Stimulated activated naive CD8-positive, alpha-beta T cell treated with anti-CD3 and anti-CD28 coated beads, Interleukin-15, amount 100 ng/mL, for 72 hours (primary cell): ENCODE measurements around the gene CSRNP2.
A peak's percentile ranks its signal among the peaks of the same experiment; 100 is the strongest.

Source experiments
- ATAC-seq: fragments of 150-1000 bp; cut with Tn5 transposase; 2 replicates; pipeline ENCODE4 v1.10.0; 2021; ENCODE audit warnings: mild to moderate bottlenecking, moderate library complexity
- DNase-seq, 2 donors: peaks; one replicate each; pipeline ENCODE4 v3.0.0; 2021 to 2022
- H3K27ac Mint-ChIP-seq, 2 donors: one replicate each; pipeline ENCODE4 v1.8.0; 2022; ENCODE audit warnings: mild to moderate bottlenecking in 2 of 2, mixed read lengths in 2 of 2, moderate library complexity in 2 of 2
- H3K27me3 Mint-ChIP-seq: one replicate; pipeline ENCODE4 v1.8.0; 2022; ENCODE audit warnings: mixed read lengths
- H3K4me1 Mint-ChIP-seq: one replicate; pipeline ENCODE4 v1.8.0; 2022; ENCODE audit warnings: mild to moderate bottlenecking, mixed read lengths
- H3K4me3 Mint-ChIP-seq, 2 donors: one replicate each; pipeline ENCODE4 v1.8.0; 2022; ENCODE audit warnings: mild to moderate bottlenecking in 2 of 2, mixed read lengths in 2 of 2, moderate library complexity in 1 of 2
- H3K9me3 Mint-ChIP-seq, 2 donors: one replicate each; pipeline ENCODE4 v1.8.0; 2022; ENCODE audit warnings: mixed read lengths in 2 of 2

The CSRNP2 gene

DNA sequence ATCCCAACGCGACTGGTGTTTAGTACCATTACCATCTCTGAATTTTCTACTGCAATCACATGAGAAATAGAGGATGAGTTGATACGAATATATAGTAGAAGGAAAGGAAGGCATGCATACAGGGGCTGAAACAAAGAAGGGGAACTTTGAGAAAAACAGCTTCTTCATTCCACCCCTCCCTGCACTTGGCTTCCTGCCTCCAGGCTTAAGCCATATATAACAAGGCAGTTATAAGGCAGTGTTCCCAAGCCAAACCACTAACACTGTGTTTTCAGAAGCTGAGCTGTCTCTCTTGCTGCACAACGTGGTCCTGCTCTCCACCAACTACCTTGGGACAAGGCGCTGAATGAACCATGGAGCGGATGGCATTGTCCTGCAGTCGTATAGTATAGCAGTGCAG is 24.3 kb downstream of the CSRNP2 start:
- H3K27ac Mint-ChIP-seq, result no peak overlapping the region
- no peaks in the 10 kb centered on the region for H3K9me3 Mint-ChIP-seq
- no peak overlapping the region for H3K4me3 Mint-ChIP-seq
- H3K4me1 Mint-ChIP-seq, result peaks cover 5% of the 10 kb centered on the region
- no peaks in the 10 kb centered on the region for H3K27me3 Mint-ChIP-seq
- ATAC-seq (no peak), DNase-seq (no peak)

DNA sequence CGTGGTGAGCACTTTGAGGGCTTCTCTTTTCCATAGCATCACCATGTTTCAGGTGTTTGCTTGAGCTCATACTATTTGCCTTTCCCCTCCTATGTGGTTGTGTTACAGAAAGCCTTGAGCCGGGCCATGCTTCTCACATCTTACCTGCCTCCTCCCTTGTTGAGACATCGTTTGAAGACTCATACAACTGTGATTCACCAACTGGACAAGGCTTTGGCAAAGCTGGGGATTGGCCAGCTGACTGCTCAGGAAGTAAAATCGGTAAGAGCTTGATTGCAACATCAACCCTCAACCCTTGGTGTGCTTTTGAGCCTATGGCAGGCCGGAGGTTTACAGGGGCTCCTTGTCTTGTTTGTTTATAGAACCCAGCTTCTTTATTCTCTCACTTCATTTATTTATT is 27.2 kb downstream of the CSRNP2 start:
- Mint-ChIP-seq H3K27ac (no peak overlapping the region), H3K4me3 (no peak overlapping the region), H3K9me3 (no peaks in the 10 kb centered on the region), H3K4me1 (peaks cover 19% of the 10 kb centered on the region), H3K27me3 (no peaks in the 10 kb centered on the region)
- ATAC-seq, result no peak
- DNase-seq, result no peak

DNA sequence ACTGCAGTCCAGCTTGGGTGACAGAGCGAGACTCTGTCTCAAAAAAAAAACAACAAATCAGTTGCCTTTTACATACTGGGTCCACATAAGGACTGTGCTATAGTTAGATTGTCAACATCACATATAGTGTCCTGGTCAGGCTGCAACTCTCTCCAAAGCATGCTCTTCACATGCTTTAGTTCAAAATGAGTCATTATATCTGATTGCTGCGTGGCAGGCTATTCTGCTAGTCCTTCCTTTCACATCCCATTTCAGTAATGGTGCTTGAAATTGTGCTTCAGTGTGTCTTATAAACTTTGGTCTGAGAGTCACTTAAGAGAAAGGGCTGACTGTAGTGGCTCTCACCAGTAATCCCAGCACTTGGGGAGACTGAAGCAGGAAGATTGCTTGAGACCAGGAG is 28.3 kb downstream of the CSRNP2 start:
- DNase-seq, result no peak
- H3K27me3 Mint-ChIP-seq, result no peaks in the 10 kb centered on the region
- ATAC-seq, result no peak
- H3K27ac Mint-ChIP-seq, result no peak overlapping the region
- H3K9me3 Mint-ChIP-seq, result no peaks in the 10 kb centered on the region
- H3K4me1 Mint-ChIP-seq, result peaks cover 16% of the 10 kb centered on the region
- H3K4me3 Mint-ChIP-seq, result no peak overlapping the region

DNA sequence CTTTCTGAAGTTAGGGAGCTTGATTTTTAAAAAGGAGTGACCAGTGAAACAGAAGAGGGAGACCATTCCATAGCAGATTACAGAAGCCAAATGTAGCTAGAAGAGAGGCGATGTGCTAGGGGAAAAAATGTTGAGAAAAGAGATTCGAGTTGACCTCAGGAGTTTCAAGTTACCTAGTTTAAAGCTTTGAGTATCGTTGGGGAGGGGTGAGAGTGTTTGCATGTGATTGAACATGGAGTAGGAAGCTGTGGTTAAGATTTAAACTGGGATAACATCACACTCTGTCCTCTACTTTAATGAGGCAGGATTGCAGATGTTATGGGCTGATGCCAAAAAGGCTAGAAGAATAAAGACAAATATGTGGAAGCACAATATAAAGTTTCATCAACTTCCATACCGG is 31.6 kb downstream of the CSRNP2 start:
- no peaks in the 10 kb centered on the region for H3K27me3 Mint-ChIP-seq
- peaks cover 32% of the 10 kb centered on the region for H3K4me1 Mint-ChIP-seq
- no peak for DNase-seq
- ATAC-seq, result no peak
- no peaks in the 10 kb centered on the region for H3K9me3 Mint-ChIP-seq
- peak overlapping the region in 1 of 2 donors; percentile 9 for H3K27ac Mint-ChIP-seq
- H3K4me3 Mint-ChIP-seq, result no peak overlapping the region

DNA sequence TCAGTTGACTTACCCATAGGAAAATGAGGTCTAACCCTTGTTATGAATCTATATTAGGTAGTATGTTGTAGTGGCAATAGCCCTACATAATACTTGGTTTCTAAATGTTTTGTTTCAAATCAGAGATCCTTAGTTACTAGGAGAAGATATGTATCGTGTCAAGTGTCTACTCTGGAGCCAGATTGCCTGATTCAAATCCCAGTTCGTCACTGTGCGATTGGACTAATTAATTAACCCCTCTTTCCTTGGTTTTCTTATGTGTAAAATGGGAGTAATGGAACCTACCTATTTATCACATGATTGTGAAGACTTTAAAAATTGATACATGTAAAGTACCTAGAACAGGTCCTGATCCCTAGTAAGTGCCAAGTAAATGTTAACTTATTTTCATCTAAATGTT is 33.9 kb downstream of the CSRNP2 start:
- H3K9me3 Mint-ChIP-seq, result no peaks in the 10 kb centered on the region
- ATAC-seq (no peak), DNase-seq (no peak)
- peak overlapping the region in 1 of 2 donors; percentile 40 for H3K27ac Mint-ChIP-seq
- peaks cover 33% of the 10 kb centered on the region for H3K4me1 Mint-ChIP-seq
- peak overlapping the region; percentile 98 to 99 for H3K4me3 Mint-ChIP-seq
- H3K27me3 Mint-ChIP-seq, result no peaks in the 10 kb centered on the region

DNA sequence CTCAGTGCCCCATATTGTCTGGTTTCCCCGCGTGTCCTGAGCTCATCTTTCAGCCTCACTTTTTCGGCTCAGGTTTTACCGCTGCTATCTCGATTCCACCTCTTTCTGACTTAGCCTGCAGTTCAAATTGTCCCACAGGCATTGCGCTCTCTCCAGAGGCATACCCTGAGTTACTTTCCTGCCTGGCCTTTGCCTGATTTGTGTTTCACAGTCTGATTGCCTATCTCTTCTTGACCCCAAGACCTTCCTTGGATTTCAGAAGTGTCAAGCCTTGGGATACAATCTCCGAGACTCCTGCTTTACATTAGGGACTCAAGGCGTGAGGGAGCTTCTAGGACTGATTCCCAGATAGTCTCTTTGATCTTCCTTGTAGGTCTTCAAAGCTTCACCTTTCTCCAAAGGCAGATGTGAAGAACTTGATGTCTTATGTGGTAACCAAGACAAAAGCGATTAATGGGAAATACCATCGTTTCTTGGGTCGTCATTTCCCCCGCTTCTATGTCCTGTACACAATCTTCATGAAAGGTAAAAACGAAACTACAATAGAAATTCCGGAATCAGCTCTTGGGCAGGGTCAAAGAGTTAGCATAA is 34.6 kb downstream of the CSRNP2 start:
- Mint-ChIP-seq H3K9me3 (no peaks in the 10 kb centered on the region), H3K4me3 (peak overlapping the region; percentile 98 to 99), H3K27me3 (no peaks in the 10 kb centered on the region), H3K27ac (peak overlapping the region; percentile 98), H3K4me1 (peaks cover 33% of the 10 kb centered on the region)
- no peak for ATAC-seq
- no peak for DNase-seq

DNA sequence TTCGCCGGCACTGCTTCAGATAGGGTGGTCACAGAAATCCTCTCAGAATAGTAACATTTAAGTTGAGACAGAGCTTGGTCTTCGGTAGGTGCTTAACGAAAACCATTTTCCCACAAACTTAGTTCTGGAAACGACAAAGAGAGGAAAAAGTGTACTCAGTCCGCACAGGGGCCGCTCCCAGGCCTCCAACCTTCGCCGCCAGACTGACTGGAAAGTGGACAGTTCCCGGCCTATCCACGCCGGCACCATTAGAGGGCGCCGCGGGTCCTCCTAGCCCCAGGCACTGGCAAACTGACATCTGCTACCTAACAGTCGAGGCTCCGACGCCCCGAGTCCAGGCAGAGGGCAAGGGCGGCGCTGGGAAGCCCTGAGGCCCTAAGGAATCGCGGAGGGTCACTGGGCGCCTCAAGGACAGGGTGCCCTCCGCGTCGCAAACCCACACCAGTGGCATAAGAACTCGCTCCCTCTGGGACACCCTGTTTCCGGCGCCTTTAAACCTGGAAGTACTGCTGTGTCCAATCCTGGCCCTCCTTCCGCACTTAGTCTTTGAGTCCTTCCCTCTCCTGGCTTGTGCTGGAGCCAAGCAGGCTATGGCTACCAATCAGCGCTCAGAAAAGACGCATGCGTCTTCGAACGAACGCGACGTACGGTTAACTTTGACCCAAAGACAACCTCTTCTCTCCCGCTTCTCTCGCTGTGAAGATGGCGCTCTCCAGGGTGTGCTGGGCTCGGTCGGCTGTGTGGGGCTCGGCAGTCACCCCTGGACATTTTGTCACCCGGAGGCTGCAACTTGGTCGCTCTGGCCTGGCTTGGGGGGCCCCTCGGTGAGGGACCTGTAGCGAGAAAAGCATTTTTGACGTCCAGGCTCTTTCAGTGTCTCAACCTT is 35.5 kb downstream of the CSRNP2 start, which contains the start of gene LETMD1:
Gene LETMD1, plus strand, starts transcription at position 673 of the 886 bp plus-strand sequence. Its CDS starts 30 bp downstream, at position 703.
- Mint-ChIP-seq H3K27ac (peak within 1 kb of the TSS; percentile 98), H3K4me3 (peak within 1 kb of the TSS; percentile 98 to 99), H3K9me3 (no peaks in the 10 kb centered on the region), H3K4me1 (peaks cover 33% of the 10 kb centered on the region), H3K27me3 (no peaks in the 10 kb centered on the region)
- ATAC-seq (peak; percentile 98), DNase-seq (peak; percentile 92 to 93)

DNA sequence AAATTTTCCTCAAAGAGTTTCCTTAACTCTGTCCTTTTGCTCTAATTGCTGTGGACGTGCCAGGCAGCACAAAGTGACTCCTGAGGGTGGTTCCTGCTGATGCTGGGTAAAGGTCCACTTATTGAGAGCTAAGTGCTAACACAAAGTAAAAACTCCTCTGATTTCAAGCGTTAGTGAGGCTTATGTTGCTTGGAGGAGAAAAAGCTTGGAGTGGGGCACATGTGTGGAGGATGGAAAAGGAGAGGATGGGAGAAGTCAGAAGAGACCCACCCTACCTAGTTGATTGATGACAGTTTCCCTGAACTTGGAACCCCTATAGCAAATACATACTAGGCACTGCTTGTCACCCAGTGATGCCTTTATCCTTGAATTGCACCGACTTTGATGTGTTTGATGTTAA is 47.1 kb downstream of the CSRNP2 start:
- no peaks in the 10 kb centered on the region for H3K27me3 Mint-ChIP-seq
- no peak overlapping the region for H3K4me3 Mint-ChIP-seq
- H3K27ac Mint-ChIP-seq, result no peak overlapping the region
- H3K9me3 Mint-ChIP-seq, result no peaks in the 10 kb centered on the region
- no peak for DNase-seq
- ATAC-seq, result no peak
- H3K4me1 Mint-ChIP-seq, result no peaks in the 10 kb centered on the region

DNA sequence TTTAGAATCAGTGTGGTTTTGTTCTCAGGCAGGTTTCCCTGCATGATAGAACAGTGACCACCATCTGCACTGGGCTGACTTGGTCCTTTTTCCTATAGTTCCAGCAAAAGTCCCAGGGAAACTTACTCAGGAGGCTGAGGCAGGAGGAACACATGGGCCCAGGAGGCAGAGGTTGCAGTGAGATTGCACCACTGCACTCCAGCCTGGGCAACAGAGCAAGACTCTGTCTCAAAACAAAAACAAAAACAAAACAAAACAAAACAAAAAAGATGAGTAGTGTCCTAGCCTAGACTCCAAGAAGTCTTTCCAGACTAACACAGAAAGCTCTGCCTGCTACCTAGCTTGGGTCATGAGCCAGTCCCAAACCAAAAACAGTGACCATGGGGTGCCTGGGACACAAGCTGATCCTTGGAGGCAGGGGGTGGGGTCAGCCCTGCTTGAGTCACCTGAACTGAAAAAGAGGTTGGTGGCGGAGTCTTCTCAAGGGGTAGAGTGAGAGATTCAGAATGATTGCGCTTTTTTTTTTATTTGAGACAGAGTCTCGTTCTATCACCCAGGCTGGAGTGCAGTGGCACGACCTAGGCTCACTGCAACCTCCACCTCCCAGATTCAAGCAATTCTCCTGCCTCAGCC is 49.8 kb downstream of the CSRNP2 start:
- no peaks in the 10 kb centered on the region for H3K9me3 Mint-ChIP-seq
- DNase-seq (no peak), ATAC-seq (no peak)
- H3K27ac Mint-ChIP-seq, result no peak overlapping the region
- no peaks in the 10 kb centered on the region for H3K27me3 Mint-ChIP-seq
- H3K4me3 Mint-ChIP-seq, result no peak overlapping the region
- peaks cover 3% of the 10 kb centered on the region for H3K4me1 Mint-ChIP-seq

DNA sequence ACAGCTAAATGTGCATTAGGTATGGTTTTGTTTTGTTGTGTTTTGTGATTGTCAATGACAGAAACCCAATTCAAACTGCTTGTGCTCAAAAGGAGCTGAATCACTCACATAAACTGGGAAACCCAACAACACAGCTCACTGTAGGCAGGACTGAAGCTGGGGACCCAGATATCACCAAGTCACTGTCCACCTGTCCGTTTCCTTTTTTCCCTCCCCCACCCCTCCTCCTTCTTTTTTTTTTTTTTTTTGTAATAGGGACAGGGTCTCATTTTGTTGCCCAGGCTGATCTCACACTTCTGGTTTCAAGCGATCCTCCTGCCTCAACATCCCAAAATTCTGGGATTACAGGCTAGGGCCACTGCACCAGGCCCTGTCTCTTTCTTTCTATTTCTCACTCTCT is 50.3 kb downstream of the CSRNP2 start:
- no peak for ATAC-seq
- Mint-ChIP-seq H3K9me3 (no peaks in the 10 kb centered on the region), H3K27me3 (no peaks in the 10 kb centered on the region), H3K4me3 (no peak overlapping the region), H3K27ac (no peak overlapping the region), H3K4me1 (peaks cover 9% of the 10 kb centered on the region)
- DNase-seq, result no peak

DNA sequence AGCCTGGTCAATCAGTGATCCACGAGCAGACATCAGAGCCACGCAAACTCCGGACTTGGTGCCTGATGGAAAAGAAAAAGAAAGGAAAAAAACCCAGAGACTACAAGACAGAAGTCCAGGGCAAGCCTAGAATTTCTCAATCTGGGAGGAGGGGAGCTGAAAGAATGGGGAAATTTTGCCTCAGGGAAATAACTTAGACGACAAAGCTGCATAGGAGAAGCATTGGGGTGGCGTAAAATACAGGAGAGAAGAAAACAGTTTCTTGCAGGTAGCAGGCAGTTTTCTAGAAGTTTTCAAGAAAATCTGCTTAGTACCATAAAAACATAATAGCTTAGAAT is 54.6 kb downstream of the CSRNP2 start:
- DNase-seq, result no peak
- no peak for ATAC-seq
- no peaks in the 10 kb centered on the region for H3K9me3 Mint-ChIP-seq
- peaks cover 39% of the 10 kb centered on the region for H3K4me1 Mint-ChIP-seq
- no peak overlapping the region for H3K4me3 Mint-ChIP-seq
- no peak overlapping the region for H3K27ac Mint-ChIP-seq
- H3K27me3 Mint-ChIP-seq, result no peaks in the 10 kb centered on the region

DNA sequence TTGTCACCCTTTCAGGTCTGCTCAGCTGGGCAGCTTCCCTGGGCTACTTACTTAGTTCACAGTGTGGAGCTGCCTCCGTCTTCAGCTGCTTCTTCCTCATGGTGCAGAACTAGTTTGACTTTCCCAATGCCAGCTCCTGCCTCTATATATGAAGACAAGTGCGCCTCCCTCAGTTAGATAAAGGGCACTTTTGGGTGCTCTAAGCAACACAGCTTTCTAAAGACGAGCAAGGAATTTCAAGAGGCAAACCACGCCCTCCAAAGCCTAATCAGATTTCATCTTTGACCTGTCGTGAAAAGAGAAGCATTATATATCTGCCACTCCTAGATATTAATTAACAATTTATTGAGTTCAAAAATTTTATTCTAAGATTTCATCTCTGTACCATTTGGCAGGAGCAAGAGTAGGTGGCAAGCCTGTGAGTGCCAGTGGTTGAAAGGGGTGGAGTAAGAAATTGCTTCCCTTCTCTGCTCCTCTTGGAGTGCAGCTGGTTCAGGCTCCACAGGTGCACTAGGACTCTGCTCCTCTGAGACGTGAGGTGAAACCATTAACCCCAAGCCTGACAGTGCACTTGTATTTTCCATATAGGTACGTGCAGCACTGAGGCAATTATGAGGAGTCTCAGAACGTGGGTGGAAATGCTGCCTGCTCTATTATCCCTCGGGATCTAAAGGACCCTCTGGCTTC is 55.1 kb downstream of the CSRNP2 start:
- ATAC-seq, result no peak
- H3K9me3 Mint-ChIP-seq, result no peaks in the 10 kb centered on the region
- peak overlapping the region in 1 of 2 donors; percentile 16 for H3K4me3 Mint-ChIP-seq
- peak overlapping the region in 1 of 2 donors; percentile 33 for H3K27ac Mint-ChIP-seq
- H3K27me3 Mint-ChIP-seq, result no peaks in the 10 kb centered on the region
- DNase-seq, result peak; percentile 17 to 26
- peaks cover 45% of the 10 kb centered on the region for H3K4me1 Mint-ChIP-seq

DNA sequence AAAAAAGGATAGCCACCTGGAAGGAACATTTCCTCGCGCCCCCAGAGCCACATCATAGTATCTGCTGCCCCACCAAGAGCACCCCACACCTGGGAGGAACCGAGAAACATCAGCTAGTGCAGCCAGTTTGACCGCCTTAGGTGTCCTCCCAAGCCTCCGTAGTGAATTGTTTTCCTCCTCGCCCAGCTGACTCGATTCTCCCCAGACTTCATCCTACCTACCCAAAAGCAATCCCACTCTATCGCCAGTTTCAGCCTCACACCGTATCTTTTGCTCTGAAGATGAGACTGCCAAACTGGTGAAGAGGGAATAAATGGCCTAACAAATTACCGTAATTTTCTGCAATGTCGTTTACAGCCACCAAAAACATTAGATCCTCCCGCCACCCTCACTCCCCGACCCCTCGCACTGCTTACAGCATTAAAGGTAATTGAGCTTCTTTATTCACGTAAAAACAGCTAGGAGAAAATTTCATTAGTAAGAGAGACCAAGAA is 56.0 kb downstream of the CSRNP2 start:
- Mint-ChIP-seq H3K27ac (peak overlapping the region in 1 of 2 donors; percentile 94), H3K27me3 (no peaks in the 10 kb centered on the region), H3K4me1 (peaks cover 53% of the 10 kb centered on the region), H3K9me3 (no peaks in the 10 kb centered on the region), H3K4me3 (peak overlapping the region; percentile 48 to 77)
- DNase-seq, result no peak
- ATAC-seq, result no peak

DNA sequence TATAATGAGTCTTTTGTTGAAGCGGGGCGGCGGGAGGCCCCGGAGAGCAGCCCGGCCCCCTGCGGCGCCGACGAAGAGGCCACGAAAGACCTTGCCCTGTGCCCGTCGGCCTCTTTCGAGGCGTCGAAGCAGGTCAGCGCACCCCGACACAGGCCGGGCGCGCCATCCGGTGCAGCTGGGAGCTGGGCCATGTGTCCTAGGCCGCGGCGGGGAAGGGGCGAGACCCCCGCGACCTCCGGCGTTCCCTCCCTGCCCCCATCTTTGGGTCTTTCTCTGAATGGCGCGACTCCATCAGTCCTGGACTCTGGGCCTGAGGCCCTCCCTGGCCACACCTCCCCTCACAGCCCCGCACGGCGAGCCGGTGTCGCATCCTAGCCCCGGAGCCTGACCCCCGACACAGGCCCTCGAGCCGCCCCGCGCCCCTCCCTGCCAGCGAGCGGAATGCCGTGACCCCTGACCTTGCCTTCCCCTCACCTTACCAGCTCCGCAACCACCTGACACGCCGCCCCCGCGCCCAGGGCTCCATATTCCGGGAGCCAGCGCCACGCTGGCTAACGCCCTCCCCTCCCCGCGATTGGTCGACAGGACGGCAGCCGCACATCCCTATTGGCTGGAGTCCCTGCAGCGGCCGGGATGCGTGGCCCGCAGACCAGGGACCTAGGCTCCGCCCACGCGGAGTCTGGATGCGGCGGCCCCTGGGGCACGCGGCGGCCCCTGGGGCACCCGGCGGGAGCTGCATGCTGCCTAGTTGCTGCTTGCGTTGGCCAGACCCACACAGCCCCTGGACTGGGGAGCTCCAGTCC is 57.4 kb downstream of the CSRNP2 start, which contains the start of gene SLC11A2:
Gene SLC11A2, minus strand, starts transcription at position 549 of the 803 bp plus-strand sequence. CDS start 15,656 bp downstream, outside the sequence.
- H3K27me3 Mint-ChIP-seq, result no peaks in the 10 kb centered on the region
- ATAC-seq, result peak; percentile 93
- no peaks in the 10 kb centered on the region for H3K9me3 Mint-ChIP-seq
- H3K27ac Mint-ChIP-seq, result peak within 1 kb of the TSS; percentile 98 to 99
- H3K4me3 Mint-ChIP-seq, result peak within 1 kb of the TSS; percentile 93 to 98
- peaks cover 66% of the 10 kb centered on the region for H3K4me1 Mint-ChIP-seq
- peak; percentile 91 to 95 for DNase-seq
